C4-2B (cell line): ENCODE data around the gene CSMD2.

Source experiments
- H3K27ac ChIP-seq: fragments of 450-650 bp; 2 replicates; pipeline ENCODE4 v1.5.1; 2017
- CTCF ChIP-seq: fragments of 450-650 bp; conservative IDR thresholded peaks from 2 replicates; pipeline ENCODE4 v1.5.1; 2017; ENCODE audit warnings: mild to moderate bottlenecking
- ZFX ChIP-seq: fragments of 450-650 bp; IDR thresholded peaks from 2 replicates; pipeline ENCODE4 v1.6.1; 2017

Gene CSMD2

GRCh38 chr1:34050709-34051485 is 114.1 kb downstream of the CSMD2 start:
- no peak overlapping the region for H3K27ac ChIP-seq
- TF ChIP-seq CTCF (no peak), ZFX (no peak)

GRCh38 chr1:34049994-34050393 is 115.0 kb downstream of the CSMD2 start:
- TF ChIP-seq CTCF (no peak), ZFX (no peak)
- H3K27ac ChIP-seq: no peak overlapping the region

- H3K27ac ChIP-seq: no peak overlapping the region
- no peak for TF ChIP-seq CTCF
- no peak for TF ChIP-seq ZFX
These were observed 115.6 kb downstream of the CSMD2 start for GRCh38 chr1:34049477-34049876.

GRCh38 chr1:34037856-34038255 is 127.2 kb downstream of the CSMD2 start:
- TF ChIP-seq ZFX: no peak
- no peak for TF ChIP-seq CTCF
- no peak overlapping the region for H3K27ac ChIP-seq

- H3K27ac ChIP-seq: no peak overlapping the region
- TF ChIP-seq CTCF (no peak), ZFX (no peak)
These were observed 127.9 kb downstream of the CSMD2 start for GRCh38 chr1:34037109-34037508.

- TF ChIP-seq CTCF: no peak
- TF ChIP-seq ZFX: no peak
- H3K27ac ChIP-seq: no peak overlapping the region
These were observed 131.0 kb downstream of the CSMD2 start for GRCh38 chr1:34034036-34034435.

DNA sequence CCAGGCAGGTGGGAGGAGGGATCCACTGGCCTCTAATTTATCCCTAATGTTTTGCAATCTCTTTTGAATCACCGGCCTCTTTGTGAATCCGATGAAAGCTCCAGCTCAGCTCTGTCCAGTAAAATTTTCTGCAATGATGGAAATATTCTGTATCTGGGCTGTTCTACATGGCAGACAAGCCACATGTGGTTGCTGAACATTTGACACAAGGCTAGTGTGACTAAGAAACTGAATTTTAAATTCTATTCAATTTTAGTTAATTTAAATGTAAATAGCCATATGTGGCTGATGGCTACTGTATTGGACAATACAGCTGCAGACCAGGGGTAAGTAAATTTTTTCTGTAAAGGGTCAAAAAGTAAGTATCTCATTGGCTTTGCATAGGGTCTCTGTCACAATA is 135.1 kb downstream of the CSMD2 start:
- no peak overlapping the region for H3K27ac ChIP-seq
- no peak for TF ChIP-seq ZFX
- no peak for TF ChIP-seq CTCF
